Measurements from ENCODE around the gene TEX19. TPM values are rescaled to one million over a fixed set of nuclear protein-coding genes. Genes with fewer than 3 reads are reported as not detected.

Gene TEX19
- total and polyA plus RNA-seq, 2 of the 8 experiments (the other 6 are each of a cell fraction or from before 2014, with no cell fraction given): 0.54 to 0.80 TPM

DNA sequence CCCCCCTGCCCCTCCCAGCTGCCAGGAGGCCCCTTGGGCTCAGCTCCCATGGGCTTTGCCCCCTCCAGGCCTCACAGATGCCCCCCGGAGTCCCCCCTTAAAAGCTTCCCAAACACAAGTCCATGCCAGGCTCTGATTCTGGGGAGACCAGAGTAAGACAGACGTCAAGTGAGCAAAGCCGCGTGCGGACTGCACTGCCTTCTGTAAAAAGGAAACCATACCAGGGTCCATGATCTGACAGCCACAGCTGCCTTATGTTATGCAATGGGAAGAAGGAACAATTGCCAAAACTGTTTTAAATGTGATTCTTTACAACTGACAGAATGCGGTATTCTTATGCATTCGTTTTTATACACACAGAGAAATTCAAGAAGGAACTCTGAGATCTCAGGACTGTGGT, 41.2 kb downstream of the TEX19 start:
- Histone ChIP-seq H3K23me2 (ENCODE audit: low read depth, low read length) (no peaks in the 10 kb centered on the region), H2BK12ac (ENCODE audit: low read depth, low read length) (no peak overlapping the region), H2BK20ac (ENCODE audit: low read length) (no peak overlapping the region), H2AFZ (ENCODE audit: low read length) (no peak overlapping the region), H4K91ac (replicated peaks; ENCODE audit: insufficient read length, low read length) (no peak overlapping the region), H3K14ac (ENCODE audit: insufficient read length) (no peak overlapping the region), H3K18ac (ENCODE audit: extremely low read depth, low read length) (no peak overlapping the region), H3K27me3 (replicated peaks in 1 of 4; ENCODE audit: control insufficient read depth in 3 of 4, extremely low read depth in 1 of 4, insufficient read depth in 3 of 4, low read length in 3 of 4) (no peaks in the 10 kb centered on the region), H3K27ac (ENCODE audit: low read depth, low read length) (no peak overlapping the region), H2BK15ac (ENCODE audit: low read length) (no peak overlapping the region), H3K9ac (replicated peaks in 1 of 4; ENCODE audit: extremely low read depth in 1 of 4, low read depth in 3 of 4, low read length in 3 of 4) (no peak overlapping the region), H4K8ac (ENCODE audit: extremely low read depth, insufficient read depth, low read length) (no peak overlapping the region), H3K9me3 (ENCODE audit: insufficient read depth in 2 of 2, low read depth in 1 of 2, low read length in 1 of 2) (no peaks in the 10 kb centered on the region), H4K20me1 (replicated peaks in 1 of 2; ENCODE audit: control insufficient read depth in 1 of 2, insufficient read depth in 2 of 2, low read length in 2 of 2) (peaks cover 0 to 4% of the 10 kb centered on the region in 2 experiments), H3K23ac (ENCODE audit: insufficient read length) (no peak overlapping the region), H3K4me2 (ENCODE audit: insufficient read depth in 1 of 2, low read depth in 2 of 2, low read length in 2 of 2) (no peak overlapping the region), H3K4me3 (ENCODE audit: extremely low read depth in 1 of 4, insufficient read depth in 2 of 4, low read depth in 3 of 4, low read length in 4 of 4) (no peak overlapping the region), H3K36me3 (ENCODE audit: control insufficient read depth in 2 of 4, insufficient read depth in 4 of 4, low read length in 3 of 4) (peaks cover 0 to 11% (median 2%) of the 10 kb centered on the region in 4 experiments; a peak in 3 of 8 replicates), H3K4ac (replicated peaks; ENCODE audit: insufficient read length, low read depth, low read length) (no peak overlapping the region), H3K56ac (replicated peaks; ENCODE audit: insufficient read length, low read depth, low read length) (no peak overlapping the region), H3K79me1 (ENCODE audit: low read depth, low read length) (no peaks in the 10 kb centered on the region), H4K5ac (ENCODE audit: insufficient read length, low read depth, low read length) (no peak overlapping the region), H3K79me2 (ENCODE audit: control insufficient read depth in 1 of 2, insufficient read depth in 2 of 2, low read length in 2 of 2) (no peaks in the 10 kb centered on the region), H3K4me1 (replicated peaks in 1 of 4; ENCODE audit: control insufficient read depth in 3 of 4, insufficient read depth in 4 of 4, low read length in 3 of 4) (no peaks in the 10 kb centered on the region), H2AK5ac (ENCODE audit: low read depth, low read length) (no peak overlapping the region), H2BK5ac (ENCODE audit: low read depth, low read length) (no peak overlapping the region), H2BK120ac (replicated peaks; ENCODE audit: low read depth, low read length) (no peak overlapping the region)
- WGBS, 2 experiments (ENCODE audit: extremely low coverage in 1 of 2, insufficient coverage in 1 of 2, insufficient read length in 1 of 2, insufficient replicate concordance in 2 of 2, low coverage in 1 of 2, low lambda C conversion rate in 2 of 2, missing lambda C conversion rate in 1 of 2): 87% methylated on average over 7 of the region's 7 CpGs; no CpG with 5 or more reads in 1 of the 2 experiments
- CTCF ChIA-PET (ENCODE audit: partially characterized antibody): interaction anchor here (0.8 to 1.9 kb wide), 4 partner anchors 25 to 50 kb away, joined by 3 to 7 read pairs (median 4); no protein-coding TSS in a partner anchor
- DNase-seq (ENCODE audit: low read depth in 1 of 2, low spot score in 2 of 2) (no peak), FAIRE-seq (no peak)
- POLR2A ChIA-PET (ENCODE audit: partially characterized antibody): interaction anchor here (0.6 to 1.4 kb wide), 3 partner anchors 9 to 40 kb away, joined by 3 read pairs; no protein-coding TSS in a partner anchor
- no peak for TF ChIP-seq FOSL1 (IDR thresholded peaks at IDR 0.05; ENCODE audit: insufficient read depth, low read depth, low read length)
- TF ChIP-seq NANOG (IDR thresholded peaks at IDR 0.05; ENCODE audit: insufficient read depth, low read depth, low read length, poor library complexity, severe bottlenecking): no peak
- TF ChIP-seq SP4 (IDR thresholded peaks at IDR 0.05; ENCODE audit: low read length): no peak
- TF ChIP-seq, protein P1, sequence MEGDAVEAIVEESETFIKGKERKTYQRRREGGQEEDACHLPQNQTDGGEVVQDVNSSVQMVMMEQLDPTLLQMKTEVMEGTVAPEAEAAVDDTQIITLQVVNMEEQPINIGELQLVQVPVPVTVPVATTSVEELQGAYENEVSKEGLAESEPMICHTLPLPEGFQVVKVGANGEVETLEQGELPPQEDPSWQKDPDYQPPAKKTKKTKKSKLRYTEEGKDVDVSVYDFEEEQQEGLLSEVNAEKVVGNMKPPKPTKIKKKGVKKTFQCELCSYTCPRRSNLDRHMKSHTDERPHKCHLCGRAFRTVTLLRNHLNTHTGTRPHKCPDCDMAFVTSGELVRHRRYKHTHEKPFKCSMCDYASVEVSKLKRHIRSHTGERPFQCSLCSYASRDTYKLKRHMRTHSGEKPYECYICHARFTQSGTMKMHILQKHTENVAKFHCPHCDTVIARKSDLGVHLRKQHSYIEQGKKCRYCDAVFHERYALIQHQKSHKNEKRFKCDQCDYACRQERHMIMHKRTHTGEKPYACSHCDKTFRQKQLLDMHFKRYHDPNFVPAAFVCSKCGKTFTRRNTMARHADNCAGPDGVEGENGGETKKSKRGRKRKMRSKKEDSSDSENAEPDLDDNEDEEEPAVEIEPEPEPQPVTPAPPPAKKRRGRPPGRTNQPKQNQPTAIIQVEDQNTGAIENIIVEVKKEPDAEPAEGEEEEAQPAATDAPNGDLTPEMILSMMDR (IDR thresholded peaks at IDR 0.05; ENCODE audit: control extremely low read depth in 1 of 3, insufficient read depth in 1 of 3, low read depth in 1 of 3, low read length in 3 of 3): no peak
- TF ChIP-seq EZH2 (IDR thresholded peaks at IDR 0.05; ENCODE audit: low read depth, low read length, severe bottlenecking): no peak
- no peak for TF ChIP-seq MAFK (IDR thresholded peaks at IDR 0.05; ENCODE audit: low read depth, low read length)
- TF ChIP-seq POU5F1 (IDR thresholded peaks at IDR 0.05; ENCODE audit: low read depth, low read length): no peak
- TF ChIP-seq RNF2 (IDR thresholded peaks at IDR 0.05; ENCODE audit: borderline replicate concordance, low read depth, low read length, missing control alignments, poor library complexity, severe bottlenecking): no peak
- no peak for TF ChIP-seq CREB1 (IDR thresholded peaks at IDR 0.05)
- TF ChIP-seq CBX8 (IDR thresholded peaks at IDR 0.05; ENCODE audit: borderline replicate concordance, low read depth, low read length): no peak
- TF ChIP-seq SIX5 (IDR thresholded peaks at IDR 0.05; ENCODE audit: low read depth, low read length): no peak
